Measurements from ENCODE around the gene DDX25. TPM values are rescaled to one million over a fixed set of nuclear protein-coding genes. Genes with fewer than 3 reads are reported as not detected.
"Not testable (repeated sequence)": the region's sequence is repeated elsewhere in the genome, so short reads cannot be mapped to it uniquely, and the experiment has no call there.

The DDX25 gene
- total RNA-seq, 1 experiment from 2014 or later = 1.5 TPM

- in situ Hi-C loops (cut with HindIII; ENCODE audit: low pct_unique_long_range_greater_than_20kb, low sequenced_read_pairs) = loop anchor here (25.0 kb wide), 1 partner anchor 310 kb away; the partner anchor contains the start of genes FAM118B and RPUSD4
- no peak for DNase-seq (ENCODE audit: low read depth, low spot score)
Observed at GRCh38 chr11:125901872-125902271, 2.4 kb upstream of the DDX25 start.

GRCh38 chr11:125902277-125902926 is 1.9 kb upstream of the DDX25 start:
- in situ Hi-C loops (cut with HindIII; ENCODE audit: low pct_unique_long_range_greater_than_20kb, low sequenced_read_pairs) = loop anchor here (25.0 kb wide), 1 partner anchor 310 kb away; the partner anchor contains the start of genes FAM118B and RPUSD4
- no peak for DNase-seq (ENCODE audit: low read depth, low spot score)

- in situ Hi-C loops (cut with HindIII; ENCODE audit: low pct_unique_long_range_greater_than_20kb, low sequenced_read_pairs) = loop anchor here (25.0 kb wide), 1 partner anchor 309 kb away; the partner anchor contains the start of genes FAM118B and RPUSD4
- peak; percentile 84 for DNase-seq (ENCODE audit: low read depth, low spot score)
Observed at GRCh38 chr11:125902927-125903710, 1.2 kb upstream of the DDX25 start, which contains the start of gene PUS3. Gene PUS3, minus strand, starts transcription at chr11:125903206. Its CDS starts 6,922 bp downstream, at chr11:125896284.

- in situ Hi-C loops (cut with HindIII; ENCODE audit: low pct_unique_long_range_greater_than_20kb, low sequenced_read_pairs) = loop anchor here (25.0 kb wide), 1 partner anchor 308 kb away; the partner anchor contains the start of genes FAM118B and RPUSD4
Observed at GRCh38 chr11:125904678-125905077, 370 bp downstream of the DDX25 start.

GRCh38 chr11:125910226-125910849 is 6.0 kb downstream of the DDX25 start:
- in situ Hi-C loops (cut with HindIII; ENCODE audit: low pct_unique_long_range_greater_than_20kb, low sequenced_read_pairs) = loop anchor here (25.0 kb wide), 1 partner anchor 302 kb away; the partner anchor contains the start of genes FAM118B and RPUSD4
- peak; percentile 54 for DNase-seq (ENCODE audit: low read depth, low spot score)

More at GRCh38 chr11:125904678-125905077, 370 bp downstream of the DDX25 start:
- DNase-seq (ENCODE audit: low read depth, low spot score) = no peak

- in situ Hi-C loops (cut with HindIII; ENCODE audit: low pct_unique_long_range_greater_than_20kb, low sequenced_read_pairs) = loop anchor here (25.0 kb wide), 1 partner anchor 298 kb away; the partner anchor contains the start of genes FAM118B and RPUSD4
- DNase-seq (ENCODE audit: low read depth, low spot score) = not testable (repeated sequence)
Observed at GRCh38 chr11:125914601-125915000, 10.3 kb downstream of the DDX25 start.

- in situ Hi-C loops (cut with HindIII; ENCODE audit: low pct_unique_long_range_greater_than_20kb, low sequenced_read_pairs) = loop anchor here (25.0 kb wide), 1 partner anchor 295 kb away; the partner anchor contains the start of genes FAM118B and RPUSD4
- DNase-seq (ENCODE audit: low read depth, low spot score) = no peak
Observed at GRCh38 chr11:125916683-125917347, 12.5 kb downstream of the DDX25 start.

GRCh38 chr11:125918140-125918840 is 14.0 kb downstream of the DDX25 start:
- no peak for DNase-seq (ENCODE audit: low read depth, low spot score)
- in situ Hi-C loops (cut with HindIII; ENCODE audit: low pct_unique_long_range_greater_than_20kb, low sequenced_read_pairs) = loop anchor here (25.0 kb wide), 1 partner anchor 294 kb away; the partner anchor contains the start of genes FAM118B and RPUSD4

GRCh38 chr11:125921042-125921441 is 16.7 kb downstream of the DDX25 start:
- in situ Hi-C loops (cut with HindIII; ENCODE audit: low pct_unique_long_range_greater_than_20kb, low sequenced_read_pairs) = loop anchor here (25.0 kb wide), 1 partner anchor 291 kb away; the partner anchor contains the start of genes FAM118B and RPUSD4
- no peak for DNase-seq (ENCODE audit: low read depth, low spot score)

- DNase-seq (ENCODE audit: low read depth, low spot score) = no peak
- in situ Hi-C loops (cut with HindIII; ENCODE audit: low pct_unique_long_range_greater_than_20kb, low sequenced_read_pairs) = loop anchor here (25.0 kb wide), 1 partner anchor 290 kb away; the partner anchor contains the start of genes FAM118B and RPUSD4
Observed at GRCh38 chr11:125922156-125922555, 17.8 kb downstream of the DDX25 start.

GRCh38 chr11:125923012-125923579 is 18.8 kb downstream of the DDX25 start:
- in situ Hi-C loops (cut with HindIII; ENCODE audit: low pct_unique_long_range_greater_than_20kb, low sequenced_read_pairs) = loop anchor here (25.0 kb wide), 1 partner anchor 289 kb away; the partner anchor contains the start of genes FAM118B and RPUSD4
- DNase-seq (ENCODE audit: low read depth, low spot score) = peak; percentile 80

- no peak for DNase-seq (ENCODE audit: low read depth, low spot score)
- in situ Hi-C loops (cut with HindIII; ENCODE audit: low pct_unique_long_range_greater_than_20kb, low sequenced_read_pairs) = loop anchor here (25.0 kb wide), 1 partner anchor 289 kb away; the partner anchor contains the start of genes FAM118B and RPUSD4
Observed at GRCh38 chr11:125923633-125924032, 19.3 kb downstream of the DDX25 start.

GRCh38 chr11:125924384-125925007 is 20.2 kb downstream of the DDX25 start:
- DNase-seq (ENCODE audit: low read depth, low spot score) = no peak
- in situ Hi-C loops (cut with HindIII; ENCODE audit: low pct_unique_long_range_greater_than_20kb, low sequenced_read_pairs) = loop anchor here (25.0 kb wide), 1 partner anchor 288 kb away; the partner anchor contains the start of genes FAM118B and RPUSD4

- no peak for DNase-seq (ENCODE audit: low read depth, low spot score)
- in situ Hi-C loops (cut with HindIII; ENCODE audit: low pct_unique_long_range_greater_than_20kb, low sequenced_read_pairs) = no loop called here
Observed at GRCh38 chr11:125925247-125925740, 21.0 kb downstream of the DDX25 start.

GRCh38 chr11:125925804-125926203 is 21.5 kb downstream of the DDX25 start:
- DNase-seq (ENCODE audit: low read depth, low spot score) = no peak
- in situ Hi-C loops (cut with HindIII; ENCODE audit: low pct_unique_long_range_greater_than_20kb, low sequenced_read_pairs) = no loop called here
